ENCODE results near the gene PDS5B.

Gene PDS5B

GRCh38 chr13:32616883-32617511 lies 30.7 kb downstream of the PDS5B start:
- DNase-seq (ENCODE audit: extremely low read depth, low read depth), result no peak
- no peak for TF ChIP-seq CTCF (IDR thresholded peaks at IDR 0.05; ENCODE audit: low read depth, low read length)

GRCh38 chr13:32622827-32623226 lies 36.6 kb downstream of the PDS5B start:
- no peak for TF ChIP-seq CTCF (IDR thresholded peaks at IDR 0.05; ENCODE audit: low read depth, low read length)
- no peak for DNase-seq (ENCODE audit: extremely low read depth, low read depth)

- TF ChIP-seq CTCF (IDR thresholded peaks at IDR 0.05; ENCODE audit: low read depth, low read length), result no peak
- DNase-seq (ENCODE audit: extremely low read depth, low read depth), result no peak
Observed at GRCh38 chr13:32624441-32624840, 38.2 kb downstream of the PDS5B start.

- DNase-seq (ENCODE audit: extremely low read depth, low read depth), result no peak
- no peak for TF ChIP-seq CTCF (IDR thresholded peaks at IDR 0.05; ENCODE audit: low read depth, low read length)
Observed at GRCh38 chr13:32627793-32628192, 41.5 kb downstream of the PDS5B start.

GRCh38 chr13:32629313-32629712 lies 43.1 kb downstream of the PDS5B start:
- DNase-seq (ENCODE audit: extremely low read depth, low read depth), result no peak
- TF ChIP-seq CTCF (IDR thresholded peaks at IDR 0.05; ENCODE audit: low read depth, low read length), result no peak

GRCh38 chr13:32629866-32630265 lies 43.6 kb downstream of the PDS5B start:
- no peak for DNase-seq (ENCODE audit: extremely low read depth, low read depth)
- no peak for TF ChIP-seq CTCF (IDR thresholded peaks at IDR 0.05; ENCODE audit: low read depth, low read length)

- no peak for TF ChIP-seq CTCF (IDR thresholded peaks at IDR 0.05; ENCODE audit: low read depth, low read length)
- no peak for DNase-seq (ENCODE audit: extremely low read depth, low read depth)
Observed at GRCh38 chr13:32632343-32632909, 46.2 kb downstream of the PDS5B start.
